ENCODE results near the gene UBL3.

UBL3 gene

GRCh38 chr13:29858231-29858630 is 7.8 kb upstream of the UBL3 start:
- FAIRE-seq, result no peak
- DNase-seq (ENCODE audit: extremely low spot score, insufficient read length, low read depth), result no peak

DNA sequence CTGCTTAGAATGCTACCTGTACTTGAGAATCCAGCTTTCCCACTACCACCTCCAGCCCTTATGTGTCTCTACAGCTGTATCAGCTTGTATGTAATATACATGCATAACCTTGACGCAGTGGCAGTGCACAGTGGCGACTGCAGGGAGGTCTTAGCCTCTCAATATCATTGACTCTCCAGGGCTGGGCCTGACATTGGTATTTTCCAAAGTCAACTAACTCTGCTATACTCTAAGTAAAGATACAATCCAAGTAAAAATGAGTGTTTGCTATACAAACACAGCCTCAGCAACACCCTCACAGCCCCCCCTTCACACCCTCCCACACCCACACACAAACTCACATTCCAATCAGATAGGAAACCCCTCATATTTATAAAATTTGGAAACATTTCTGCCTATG is 6.7 kb upstream of the UBL3 start:
- no peak for DNase-seq (ENCODE audit: extremely low spot score, insufficient read length, low read depth)
- no peak for FAIRE-seq

GRCh38 chr13:29856426-29856825 is 6.0 kb upstream of the UBL3 start:
- FAIRE-seq, result no peak
- no peak for DNase-seq (ENCODE audit: extremely low spot score, insufficient read length, low read depth)

DNA sequence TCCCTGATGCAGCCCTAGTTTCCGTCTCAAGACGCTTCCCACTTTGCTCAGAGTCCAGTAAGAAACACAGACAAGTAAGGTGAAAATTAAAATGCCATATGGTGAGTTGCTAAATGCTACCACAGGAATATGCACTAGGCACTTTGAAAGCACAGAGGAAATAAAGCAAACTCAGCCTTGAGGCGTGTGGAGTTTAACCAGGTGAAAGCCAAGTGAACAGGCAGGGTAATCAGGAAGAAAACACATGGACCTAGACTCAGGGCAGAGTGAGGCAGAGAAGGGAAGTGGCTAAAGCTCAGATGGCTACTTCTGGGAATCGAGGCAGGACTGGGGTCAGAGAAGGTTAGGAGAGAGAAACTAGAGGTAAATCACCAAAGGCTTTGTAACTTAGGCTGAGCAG is 5.4 kb upstream of the UBL3 start:
- DNase-seq (ENCODE audit: extremely low spot score, insufficient read length, low read depth), result no peak
- FAIRE-seq, result no peak

DNA sequence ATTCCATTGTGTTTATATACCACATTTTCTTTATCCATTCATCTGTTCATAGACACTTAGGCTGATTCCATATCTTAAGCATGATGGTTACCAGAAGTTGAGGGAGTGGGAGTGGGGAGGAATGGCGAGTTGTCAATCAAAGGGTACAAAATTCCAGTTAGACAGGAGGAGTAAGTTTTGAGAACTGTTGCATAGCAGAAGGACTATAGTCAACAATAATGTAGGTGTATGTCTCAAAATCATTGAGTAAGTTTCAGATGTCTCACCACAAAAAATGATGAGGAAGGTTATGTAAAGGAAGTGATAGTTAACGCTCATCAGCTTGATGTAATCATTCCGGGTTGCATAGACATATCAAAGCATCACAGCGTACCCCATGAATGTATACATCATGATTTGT is 4.6 kb upstream of the UBL3 start:
- DNase-seq (ENCODE audit: extremely low spot score, insufficient read length, low read depth) (no peak), FAIRE-seq (no peak)

GRCh38 chr13:29853131-29853530 is 2.7 kb upstream of the UBL3 start:
- DNase-seq (ENCODE audit: extremely low spot score, insufficient read length, low read depth) (no peak), FAIRE-seq (no peak)

DNA sequence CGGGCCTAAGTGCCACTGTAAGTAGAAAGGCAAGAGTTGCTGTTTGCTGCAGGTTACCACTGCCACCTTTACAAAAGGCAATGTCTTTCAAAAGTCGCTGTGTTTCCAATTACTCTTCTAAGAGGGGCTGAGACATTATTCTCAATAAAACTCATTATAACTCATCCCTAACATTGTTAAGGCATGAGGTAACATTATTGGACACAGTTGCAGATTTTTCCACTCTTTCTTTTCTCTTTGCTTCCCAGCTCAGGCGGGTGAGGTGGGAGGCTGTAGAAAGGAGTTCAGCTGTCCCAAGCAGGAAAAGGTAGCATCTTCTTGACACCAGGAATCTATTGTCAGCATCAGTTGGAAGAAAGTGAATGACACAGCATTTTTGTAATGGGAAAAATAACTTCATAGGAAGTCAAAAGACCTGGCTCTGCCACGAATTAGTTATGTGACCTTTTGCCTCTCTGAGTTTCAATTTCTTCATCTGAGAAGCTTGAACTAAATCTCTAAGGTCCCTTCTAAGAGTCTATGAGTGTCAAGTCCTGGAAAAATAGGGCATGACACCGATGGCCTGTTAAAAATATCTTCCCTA is 2.1 kb upstream of the UBL3 start:
- no peak for DNase-seq (ENCODE audit: extremely low spot score, insufficient read length, low read depth)

GRCh38 chr13:29849731-29850212 is 645 bp downstream of the UBL3 start:
- DNase-seq (ENCODE audit: extremely low spot score, insufficient read length, low read depth), result no peak
- FAIRE-seq, result peak; percentile 15

More for the DNA sequence above, 2.1 kb upstream of the UBL3 start:
- no peak for FAIRE-seq

- DNase-seq (ENCODE audit: extremely low spot score, insufficient read length, low read depth) (no peak), FAIRE-seq (peak; percentile 42)
Measured at GRCh38 chr13:29849071-29849631, 1.3 kb downstream of the UBL3 start.

GRCh38 chr13:29847501-29847983 is 2.9 kb downstream of the UBL3 start:
- FAIRE-seq, result peak; percentile 60
- DNase-seq (ENCODE audit: extremely low spot score, insufficient read length, low read depth), result no peak

- DNase-seq (ENCODE audit: extremely low spot score, insufficient read length, low read depth) (no peak), FAIRE-seq (no peak)
Measured at GRCh38 chr13:29846475-29847256, 3.8 kb downstream of the UBL3 start.

GRCh38 chr13:29845440-29846056 is 4.9 kb downstream of the UBL3 start:
- DNase-seq (ENCODE audit: extremely low spot score, insufficient read length, low read depth) (no peak), FAIRE-seq (no peak)

- DNase-seq (ENCODE audit: extremely low spot score, insufficient read length, low read depth), result no peak
- no peak for FAIRE-seq
Measured at GRCh38 chr13:29844441-29844840, 6.0 kb downstream of the UBL3 start.

- DNase-seq (ENCODE audit: extremely low spot score, insufficient read length, low read depth) (no peak), FAIRE-seq (no peak)
Measured at GRCh38 chr13:29840585-29840984, 9.8 kb downstream of the UBL3 start.

- FAIRE-seq (no peak), DNase-seq (ENCODE audit: extremely low spot score, insufficient read length, low read depth) (no peak)
Measured at GRCh38 chr13:29835280-29836061, 14.9 kb downstream of the UBL3 start.

GRCh38 chr13:29832761-29833298 is 17.6 kb downstream of the UBL3 start:
- FAIRE-seq (no peak), DNase-seq (ENCODE audit: extremely low spot score, insufficient read length, low read depth) (no peak)

DNA sequence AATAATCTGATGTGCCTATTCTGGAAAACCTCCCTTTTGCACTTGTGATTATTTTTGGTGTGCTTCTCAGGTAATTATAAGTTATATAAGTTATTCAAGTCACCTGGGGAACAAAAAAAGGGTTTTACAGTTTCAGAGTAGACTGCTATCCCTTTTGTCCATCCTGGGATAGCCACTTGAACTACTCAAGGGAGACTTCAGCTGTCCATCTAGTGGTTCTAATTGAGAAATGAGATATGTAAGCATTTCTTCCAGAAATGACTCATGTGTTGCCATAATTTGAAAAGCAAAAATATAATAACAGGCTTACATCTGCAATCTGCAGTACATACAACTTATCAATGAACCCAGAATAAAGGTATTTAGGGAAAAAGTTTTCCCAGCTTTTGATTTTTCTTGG is 20.4 kb downstream of the UBL3 start:
- FAIRE-seq (no peak), DNase-seq (ENCODE audit: extremely low spot score, insufficient read length, low read depth) (no peak)

- FAIRE-seq (no peak), DNase-seq (ENCODE audit: extremely low spot score, insufficient read length, low read depth) (no peak)
Measured at GRCh38 chr13:29819143-29819542, 31.3 kb downstream of the UBL3 start.

GRCh38 chr13:29817604-29818378 is 32.6 kb downstream of the UBL3 start:
- FAIRE-seq (peak; percentile 86), DNase-seq (ENCODE audit: extremely low spot score, insufficient read length, low read depth) (peak; percentile 7)
